LNCaP clone FGC (cell line): ENCODE results near the gene DAZL.

Source experiments
- DNase-seq: peaks from one replicate; pipeline ENCODE4 v3.0.0-alpha.2; 2011; ENCODE audit warnings: low read depth
- H3K4me3 ChIP-seq: 2 replicates; pipeline ENCODE4 v1.5.1; 2011; ENCODE audit warnings: mild to moderate bottlenecking, low read depth, low read length, control low read depth
- CTCF ChIP-seq: IDR thresholded peaks from 2 replicates; pipeline ENCODE4 v1.5.1; 2012; ENCODE audit warnings: mild to moderate bottlenecking; ENCODE audit not compliant: control insufficient read depth, insufficient read depth; ENCODE audit errors: extremely low read depth

DAZL gene

DNA sequence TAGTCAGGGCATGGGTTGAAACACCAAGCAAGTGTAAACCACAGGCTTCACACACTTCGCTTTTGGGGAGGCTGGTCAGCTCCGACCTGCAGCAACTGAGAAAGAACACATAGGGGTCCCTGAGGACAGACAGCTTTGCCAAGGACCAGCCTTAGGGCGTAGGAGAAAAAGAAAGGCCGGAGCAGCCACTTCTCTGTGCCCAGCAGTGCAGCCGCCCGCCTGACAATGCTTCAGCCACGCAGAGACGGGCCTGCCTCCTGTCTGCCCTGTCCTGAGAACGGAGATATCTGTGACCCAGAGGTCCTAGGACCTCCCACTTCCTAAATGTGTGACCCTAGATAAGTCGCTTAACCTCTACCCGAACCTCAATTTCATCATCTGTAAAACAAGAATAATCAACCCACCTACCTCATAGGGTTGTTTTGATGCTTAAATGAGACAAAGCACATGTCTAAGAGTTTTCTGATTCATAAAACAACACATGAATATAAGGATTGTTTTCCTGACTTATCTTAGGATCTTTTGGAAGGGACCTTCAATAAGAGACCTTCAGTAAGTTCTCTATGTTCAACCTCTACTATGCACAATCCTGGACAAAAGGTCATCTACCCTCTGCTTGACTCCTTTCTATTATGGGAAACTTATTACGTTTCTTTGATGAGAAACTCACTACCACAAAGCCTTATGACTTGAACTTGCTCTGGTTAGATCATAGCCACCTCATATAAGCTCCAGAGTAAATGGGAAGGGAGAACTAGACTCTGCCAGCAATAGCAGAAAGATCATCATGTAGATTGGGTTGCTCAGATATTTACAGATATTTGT, 58.8 kb downstream of the DAZL start:
- no peak overlapping the region for H3K4me3 ChIP-seq
- no peak for DNase-seq

GRCh38 chr3:16545413-16546185, 59.6 kb downstream of the DAZL start:
- no peak for DNase-seq
- H3K4me3 ChIP-seq: no peak overlapping the region
- no peak for TF ChIP-seq CTCF

More for the DNA sequence above, 58.8 kb downstream of the DAZL start:
- no peak for TF ChIP-seq CTCF

GRCh38 chr3:16543242-16543864, 61.9 kb downstream of the DAZL start:
- no peak for DNase-seq
- H3K4me3 ChIP-seq: no peak overlapping the region
- no peak for TF ChIP-seq CTCF

GRCh38 chr3:16538507-16538906, 66.7 kb downstream of the DAZL start:
- TF ChIP-seq CTCF: no peak
- H3K4me3 ChIP-seq: no peak overlapping the region
- no peak for DNase-seq

DNA sequence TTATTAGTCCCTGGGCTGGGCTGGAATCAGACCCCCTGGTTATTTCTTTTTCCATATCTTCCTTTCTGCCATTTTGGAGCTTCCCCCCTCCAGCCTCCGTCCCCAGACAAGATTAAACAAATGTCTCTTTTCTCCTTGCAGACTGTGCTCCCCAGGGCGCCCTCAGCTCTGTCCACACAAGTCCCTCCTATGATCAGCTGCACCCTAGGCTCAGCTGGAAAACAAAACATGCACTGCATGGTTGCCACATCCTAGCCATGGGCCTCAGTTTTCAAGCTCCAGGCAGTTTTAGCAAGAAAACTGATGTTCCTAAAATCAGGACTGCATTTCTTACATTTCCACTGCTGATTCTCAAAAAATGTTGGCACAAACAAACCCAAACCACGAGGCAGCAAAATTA, 68.2 kb downstream of the DAZL start:
- DNase-seq: no peak
- H3K4me3 ChIP-seq: no peak overlapping the region
- TF ChIP-seq CTCF: no peak
